GM12875 (cell line): ENCODE data around the gene VEGFC.

Experiments
- H3K4me3 ChIP-seq: one replicate; pipeline ENCODE4 v1.5.1; 2011; ENCODE audit warnings: low read depth, low read length, control low read depth
- TF ChIP-seq, protein P1 (sequence below): IDR thresholded peaks from 2 replicates; pipeline ENCODE4 v1.5.1; 2011; ENCODE audit warnings: low read depth, mild to moderate bottlenecking, control low read depth, inconsistent platforms, low read length, moderate library complexity, borderline replicate concordance; ENCODE audit not compliant: insufficient read depth

Gene VEGFC

GRCh38 chr4:176718881-176719280, 73.8 kb downstream of the VEGFC start:
- no peak overlapping the region for H3K4me3 ChIP-seq
- TF ChIP-seq, protein P1, sequence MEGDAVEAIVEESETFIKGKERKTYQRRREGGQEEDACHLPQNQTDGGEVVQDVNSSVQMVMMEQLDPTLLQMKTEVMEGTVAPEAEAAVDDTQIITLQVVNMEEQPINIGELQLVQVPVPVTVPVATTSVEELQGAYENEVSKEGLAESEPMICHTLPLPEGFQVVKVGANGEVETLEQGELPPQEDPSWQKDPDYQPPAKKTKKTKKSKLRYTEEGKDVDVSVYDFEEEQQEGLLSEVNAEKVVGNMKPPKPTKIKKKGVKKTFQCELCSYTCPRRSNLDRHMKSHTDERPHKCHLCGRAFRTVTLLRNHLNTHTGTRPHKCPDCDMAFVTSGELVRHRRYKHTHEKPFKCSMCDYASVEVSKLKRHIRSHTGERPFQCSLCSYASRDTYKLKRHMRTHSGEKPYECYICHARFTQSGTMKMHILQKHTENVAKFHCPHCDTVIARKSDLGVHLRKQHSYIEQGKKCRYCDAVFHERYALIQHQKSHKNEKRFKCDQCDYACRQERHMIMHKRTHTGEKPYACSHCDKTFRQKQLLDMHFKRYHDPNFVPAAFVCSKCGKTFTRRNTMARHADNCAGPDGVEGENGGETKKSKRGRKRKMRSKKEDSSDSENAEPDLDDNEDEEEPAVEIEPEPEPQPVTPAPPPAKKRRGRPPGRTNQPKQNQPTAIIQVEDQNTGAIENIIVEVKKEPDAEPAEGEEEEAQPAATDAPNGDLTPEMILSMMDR: no peak

- no peak overlapping the region for H3K4me3 ChIP-seq
- TF ChIP-seq, protein P1: no peak
These were observed 75.5 kb downstream of the VEGFC start for GRCh38 chr4:176717237-176717636.

DNA sequence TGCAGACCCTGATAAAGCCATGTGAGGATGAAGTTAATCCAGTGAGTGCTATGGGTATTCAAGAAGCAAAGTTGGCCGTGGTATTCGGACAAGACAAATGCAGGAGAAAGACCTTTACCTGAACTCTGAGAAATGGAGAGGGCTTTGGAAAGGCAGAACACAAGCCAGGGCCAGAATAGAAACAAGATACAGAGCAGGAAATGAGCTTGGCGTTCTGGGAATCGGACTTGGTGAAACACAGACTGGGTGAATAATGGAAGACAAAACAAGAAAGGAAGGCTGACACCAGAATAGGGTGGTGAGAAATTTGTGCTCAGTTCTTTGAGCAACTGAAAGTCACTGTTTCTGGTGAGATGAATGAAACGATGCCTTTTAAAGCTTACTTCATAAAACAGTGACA, 83.3 kb downstream of the VEGFC start:
- H3K4me3 ChIP-seq: no peak overlapping the region
- TF ChIP-seq, protein P1: no peak

DNA sequence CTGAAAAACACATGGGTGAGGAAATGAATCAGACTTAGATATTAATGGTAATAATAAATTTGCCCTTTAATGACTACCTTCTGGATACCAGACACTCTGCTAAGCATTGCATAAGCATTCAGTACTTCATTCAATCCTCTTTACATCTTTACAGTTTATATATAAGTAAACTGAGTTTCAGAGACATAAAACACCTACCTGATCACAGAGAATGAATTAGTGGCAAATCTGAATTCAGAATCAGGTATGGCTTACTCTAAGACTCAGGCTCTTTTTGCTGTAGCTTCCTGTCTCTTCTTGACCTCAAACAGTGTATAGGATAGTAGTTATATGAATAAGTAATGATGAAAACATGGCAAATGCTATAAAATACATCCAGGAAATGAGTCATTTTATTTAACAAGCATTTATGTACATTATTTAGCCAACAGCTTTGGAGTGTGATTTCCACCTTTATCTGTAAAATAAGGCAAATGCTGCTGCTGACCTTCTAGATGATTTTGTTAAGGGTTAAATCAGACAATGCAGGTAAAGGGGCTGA, 83.9 kb downstream of the VEGFC start:
- TF ChIP-seq, protein P1: no peak

GRCh38 chr4:176690716-176691115, 102.0 kb downstream of the VEGFC start:
- H3K4me3 ChIP-seq: no peak overlapping the region
- TF ChIP-seq, protein P1: no peak

More for the DNA sequence above, 83.9 kb downstream of the VEGFC start:
- no peak overlapping the region for H3K4me3 ChIP-seq

GRCh38 chr4:176680668-176681180, 112.0 kb downstream of the VEGFC start:
- TF ChIP-seq, protein P1: no peak

GRCh38 chr4:176676901-176677300, 115.8 kb downstream of the VEGFC start:
- H3K4me3 ChIP-seq: no peak overlapping the region
- TF ChIP-seq, protein P1: no peak

More at GRCh38 chr4:176680668-176681180, 112.0 kb downstream of the VEGFC start:
- no peak overlapping the region for H3K4me3 ChIP-seq
